Measurements from ENCODE around the gene FAM118B. TPM values are rescaled to one million over a fixed set of nuclear protein-coding genes. Genes with fewer than 3 reads are reported as not detected.

Gene FAM118B
- total RNA-seq, 1 experiment from 2014 or later: 40.0 TPM

GRCh38 chr11:126195119-126195518, 16.5 kb upstream of the FAM118B start:
- H3K79me1 ChIP-seq (ENCODE audit: insufficient read depth, low read depth, low read length, poor library complexity, severe bottlenecking): no peaks in the 10 kb centered on the region
- no peak overlapping the region for H3K4ac ChIP-seq (ENCODE audit: low read depth, low read length)
- H2BK5ac ChIP-seq (ENCODE audit: insufficient read length, low read length): no peak overlapping the region
- H3K27me3 Mint-ChIP-seq (ENCODE audit: low read depth): no peaks in the 10 kb centered on the region; the same call in 1 of the 2 replicates
- H3K36me3 Mint-ChIP-seq (ENCODE audit: insufficient read depth in 1 of 3, low read depth in 3 of 3): peaks cover 46 to 79% (median 77%) of the 10 kb centered on the region in 3 experiments
- H3K4me1 Mint-ChIP-seq: no peaks in the 10 kb centered on the region
- no peaks in the 10 kb centered on the region for H3K23me2 ChIP-seq (ENCODE audit: insufficient read length, low read depth, low read length, poor library complexity, severe bottlenecking)
- no peak overlapping the region for H4K5ac ChIP-seq (ENCODE audit: insufficient read length, low read depth, low read length)
- H3K14ac ChIP-seq (ENCODE audit: insufficient read depth, low read length): no peak overlapping the region
- H2BK20ac ChIP-seq (ENCODE audit: low read depth, low read length, poor library complexity, severe bottlenecking): no peak overlapping the region
- H3K18ac ChIP-seq (ENCODE audit: insufficient read length, low read depth, low read length): no peak overlapping the region
- H3K4me1 ChIP-seq (ENCODE audit: insufficient read depth, low read length): no peaks in the 10 kb centered on the region
- no peak for TF ChIP-seq CTCF (conservative IDR thresholded peaks at IDR 0.05)
- no peak overlapping the region for H3K27ac ChIP-seq (ENCODE audit: insufficient read length, low read depth, low read length)
- H4K8ac ChIP-seq (replicated peaks; ENCODE audit: insufficient read length, low read depth, low read length): no peak overlapping the region
- no peak overlapping the region for H4K91ac ChIP-seq (ENCODE audit: insufficient read length, low read depth, low read length)
- no peaks in the 10 kb centered on the region for H3K79me2 ChIP-seq (ENCODE audit: insufficient read depth, low read length)
- H2BK120ac ChIP-seq (ENCODE audit: low read depth, low read length, poor library complexity, severe bottlenecking): no peak overlapping the region
- no peak overlapping the region for H3K23ac ChIP-seq (ENCODE audit: insufficient read length, low read depth, low read length)
- H3K4me3 Mint-ChIP-seq: no peak overlapping the region
- no CpG with 5 or more reads among the region's 3 CpGs for WGBS (ENCODE audit: extremely low coverage, insufficient read length, low lambda C conversion rate)
- no peak overlapping the region for H3K56ac ChIP-seq (ENCODE audit: insufficient read length, low read depth, low read length)
- H3K27ac Mint-ChIP-seq: no peak overlapping the region
- DNase-seq: no peak
- H3K9ac ChIP-seq (ENCODE audit: extremely low read depth, insufficient read length, low read length): no peak overlapping the region
- no peak overlapping the region for H3K4me2 ChIP-seq (ENCODE audit: insufficient read depth, insufficient read length, low read length)
- peaks cover 17% of the 10 kb centered on the region for H3K9me3 ChIP-seq (ENCODE audit: control insufficient read depth, low read depth, low read length)
- H2AFZ ChIP-seq (ENCODE audit: low read length): no peak overlapping the region
- no peak overlapping the region for H2AK5ac ChIP-seq (ENCODE audit: insufficient read length, low read length)
- H3K9me3 Mint-ChIP-seq: peaks cover 23% of the 10 kb centered on the region in 2 experiments
- H3K27me3 ChIP-seq (ENCODE audit: insufficient read depth, low read length): no peaks in the 10 kb centered on the region
- no peak overlapping the region for H3T11ph ChIP-seq (ENCODE audit: low read length)
- H2BK12ac ChIP-seq (ENCODE audit: insufficient read length, low read depth, low read length): no peak overlapping the region
- no peaks in the 10 kb centered on the region for H4K20me1 ChIP-seq (ENCODE audit: control insufficient read depth, insufficient read depth, insufficient read length)
- H2BK15ac ChIP-seq (ENCODE audit: low read depth, low read length): no peak overlapping the region
